Coronary artery (tissue), 2 donors: ENCODE data around the gene UFSP1.
A peak's percentile ranks its signal among the peaks of the same experiment; 100 is the strongest.
"Not testable (repeated sequence)": the region's sequence is repeated elsewhere in the genome, so short reads cannot be mapped to it uniquely, and the experiment has no call there.

Source experiments
- DNase-seq: peaks from one replicate; pipeline ENCODE4 v3.0.0-alpha.2; 2017; ENCODE audit warnings: low spot score
- H3K27ac ChIP-seq, 2 donors: fragments of 200-600 bp; sonication (generic); one replicate each; pipeline ENCODE4 v1.5.1; 2016 to 2019
- H3K4me3 ChIP-seq: fragments of 200-600 bp; sonication (generic); 2 replicates; pipeline ENCODE4 v1.5.1; 2016; ENCODE audit warnings: mild to moderate bottlenecking, moderate library complexity
- TF ChIP-seq, protein P1 (sequence below): fragments of 200-600 bp; sonication (generic); IDR thresholded peaks from one replicate; pipeline ENCODE4 v1.5.1; 2019; ENCODE audit warnings: antibody characterized with exemption

UFSP1 gene

GRCh38 chr7:100888988-100889750 is at the start of gene UFSP1:
UFSP1 (minus strand) TSS chr7:100889715; CDS start chr7:100889271, 444 bp downstream.
- H3K27ac ChIP-seq = peak within 1 kb of the TSS; percentile 57 to 98
- DNase-seq = no peak
- H3K4me3 ChIP-seq = peak within 1 kb of the TSS; percentile 86
- TF ChIP-seq, protein P1, sequence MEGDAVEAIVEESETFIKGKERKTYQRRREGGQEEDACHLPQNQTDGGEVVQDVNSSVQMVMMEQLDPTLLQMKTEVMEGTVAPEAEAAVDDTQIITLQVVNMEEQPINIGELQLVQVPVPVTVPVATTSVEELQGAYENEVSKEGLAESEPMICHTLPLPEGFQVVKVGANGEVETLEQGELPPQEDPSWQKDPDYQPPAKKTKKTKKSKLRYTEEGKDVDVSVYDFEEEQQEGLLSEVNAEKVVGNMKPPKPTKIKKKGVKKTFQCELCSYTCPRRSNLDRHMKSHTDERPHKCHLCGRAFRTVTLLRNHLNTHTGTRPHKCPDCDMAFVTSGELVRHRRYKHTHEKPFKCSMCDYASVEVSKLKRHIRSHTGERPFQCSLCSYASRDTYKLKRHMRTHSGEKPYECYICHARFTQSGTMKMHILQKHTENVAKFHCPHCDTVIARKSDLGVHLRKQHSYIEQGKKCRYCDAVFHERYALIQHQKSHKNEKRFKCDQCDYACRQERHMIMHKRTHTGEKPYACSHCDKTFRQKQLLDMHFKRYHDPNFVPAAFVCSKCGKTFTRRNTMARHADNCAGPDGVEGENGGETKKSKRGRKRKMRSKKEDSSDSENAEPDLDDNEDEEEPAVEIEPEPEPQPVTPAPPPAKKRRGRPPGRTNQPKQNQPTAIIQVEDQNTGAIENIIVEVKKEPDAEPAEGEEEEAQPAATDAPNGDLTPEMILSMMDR = no peak

GRCh38 chr7:100936167-100936566 is 46.7 kb upstream of the UFSP1 start:
- not testable (repeated sequence) for H3K4me3 ChIP-seq, H3K27ac ChIP-seq, DNase-seq

DNA sequence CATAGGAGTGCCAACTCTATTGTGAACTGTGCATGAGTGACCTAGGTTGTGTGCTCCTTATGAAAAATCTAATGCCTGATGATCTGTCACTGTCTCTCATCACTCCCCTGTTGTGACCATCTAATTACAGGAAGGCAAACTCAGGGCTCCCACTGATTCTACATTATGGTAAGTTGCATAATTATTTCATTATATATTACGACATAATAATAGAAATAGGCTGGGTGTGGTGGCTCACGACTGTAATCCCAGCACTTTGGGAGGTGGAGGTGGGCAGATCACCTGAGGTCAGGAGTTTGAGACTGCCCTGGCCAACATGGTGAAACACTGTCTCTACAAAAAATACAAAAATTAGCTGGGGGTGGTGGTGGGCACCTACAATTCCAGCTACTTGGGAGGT is 45.9 kb upstream of the UFSP1 start:
- DNase-seq, H3K4me3 ChIP-seq: not testable (repeated sequence)

DNA sequence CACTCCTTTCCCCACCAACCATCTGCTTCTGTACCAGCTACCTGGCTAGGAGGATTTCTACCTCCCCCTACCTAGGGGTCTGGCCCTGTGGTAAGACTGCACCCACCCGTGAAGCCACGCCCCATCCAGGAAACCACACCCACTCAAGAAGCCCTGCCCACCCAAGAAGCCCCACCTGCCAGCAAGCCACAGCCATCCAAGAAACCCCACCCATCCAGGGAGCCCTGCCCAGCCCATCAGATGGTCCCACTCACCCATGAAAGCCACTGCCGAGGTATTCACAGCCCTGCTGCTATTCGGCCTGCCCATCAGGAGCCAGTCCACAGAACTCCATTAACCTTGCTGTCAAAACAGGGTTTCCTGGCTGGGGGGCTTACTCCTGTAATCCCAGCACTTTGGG is 44.2 kb upstream of the UFSP1 start:
- TF ChIP-seq, protein P1 = no peak
- no peak for DNase-seq
- Histone ChIP-seq H3K27ac (no peak overlapping the region), H3K4me3 (no peak overlapping the region)

More for the DNA sequence above, 45.9 kb upstream of the UFSP1 start:
- H3K27ac ChIP-seq = not testable (repeated sequence)

GRCh38 chr7:100929808-100930174 is 40.3 kb upstream of the UFSP1 start:
- H3K27ac ChIP-seq = no peak overlapping the region

DNA sequence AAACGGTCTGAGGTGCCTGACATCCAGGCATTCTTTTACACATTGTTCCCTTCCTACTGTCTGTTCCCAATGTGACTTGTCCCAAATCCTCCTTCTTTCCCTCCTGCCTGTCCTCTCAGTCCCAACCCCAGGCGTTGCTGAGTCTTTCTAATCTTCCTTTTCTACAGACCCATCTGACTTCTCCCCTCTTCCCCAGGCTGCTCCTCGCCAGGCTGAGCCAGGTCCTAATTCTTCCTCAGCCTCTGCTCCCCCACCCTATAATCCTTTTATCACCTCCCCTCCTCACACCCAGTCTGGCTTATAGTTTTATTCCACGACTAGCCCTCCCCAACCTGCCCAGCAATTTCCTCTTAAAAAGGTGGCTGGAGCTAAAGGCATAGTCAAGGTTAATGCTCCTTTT is 34.1 kb upstream of the UFSP1 start:
- H3K27ac ChIP-seq, H3K4me3 ChIP-seq, DNase-seq: not testable (repeated sequence)

More at GRCh38 chr7:100929808-100930174, 40.3 kb upstream of the UFSP1 start:
- TF ChIP-seq, protein P1 = no peak
- no peak for DNase-seq
- no peak overlapping the region for H3K4me3 ChIP-seq

DNA sequence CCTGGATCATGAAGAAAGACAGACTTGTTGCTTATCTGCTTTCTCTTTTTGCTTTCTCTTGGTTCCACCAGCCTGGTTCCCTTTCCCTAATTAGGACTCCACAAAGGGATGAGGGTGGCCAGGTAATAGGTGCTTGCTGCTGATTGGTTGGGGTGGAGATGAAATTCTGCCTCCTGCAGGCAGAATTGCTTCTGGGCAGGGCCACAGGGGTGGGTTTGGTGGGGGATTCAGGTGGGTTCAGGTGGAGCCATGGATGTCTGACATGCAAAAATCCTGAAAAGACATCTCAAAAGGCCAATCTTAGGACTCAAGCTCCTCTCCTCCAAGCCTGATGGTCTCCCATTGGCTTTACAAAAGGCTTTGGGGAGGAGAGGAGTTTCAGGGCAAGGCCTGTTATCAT is 31.5 kb upstream of the UFSP1 start:
- DNase-seq = no peak
- TF ChIP-seq, protein P1 = no peak
- Histone ChIP-seq H3K27ac (no peak overlapping the region), H3K4me3 (no peak overlapping the region)

DNA sequence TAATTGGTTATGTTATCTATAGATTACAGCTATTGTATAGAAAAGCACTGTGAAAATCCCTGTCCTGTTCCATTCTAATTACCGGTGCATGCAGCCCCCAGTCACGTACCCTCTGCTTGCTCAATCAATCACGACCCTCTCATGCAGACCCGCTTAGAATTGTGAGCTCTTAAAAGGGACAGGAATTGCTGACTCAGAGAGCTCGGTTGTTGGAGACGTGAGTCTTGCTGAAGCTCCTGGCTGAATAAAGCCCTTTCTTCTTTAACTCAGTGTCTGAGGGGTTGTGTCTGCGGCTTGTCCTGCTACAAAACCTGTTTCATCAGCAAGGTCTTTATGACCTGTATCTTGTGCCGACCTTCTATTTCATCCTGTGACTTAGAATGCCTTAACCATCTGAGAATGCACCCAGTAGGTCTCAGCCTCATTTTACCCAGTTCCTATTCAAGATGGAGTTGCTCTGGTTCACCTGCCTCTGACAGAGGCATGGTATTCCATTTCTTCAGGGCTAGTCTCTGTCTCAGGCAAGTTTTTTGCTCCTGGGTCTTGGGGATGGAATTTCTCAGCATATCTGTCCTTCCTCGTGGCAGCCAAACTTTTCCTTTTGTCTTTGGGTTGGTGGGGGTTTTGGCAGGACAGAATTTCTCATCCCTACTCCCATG is 30.4 kb upstream of the UFSP1 start:
- not testable (repeated sequence) for DNase-seq, H3K4me3 ChIP-seq, H3K27ac ChIP-seq

GRCh38 chr7:100919335-100919734 is 29.8 kb upstream of the UFSP1 start:
- not testable (repeated sequence) for DNase-seq, H3K27ac ChIP-seq, H3K4me3 ChIP-seq
